Peyer's patch (tissue), 4 donors: Measurements from ENCODE around the gene FXN.

Experiments
- POLR2A ChIP-seq, 2 donors: fragments of 450-650 bp; IDR thresholded peaks; one replicate each; pipeline ENCODE4 v1.5.1; 2017; ENCODE audit warnings: antibody characterized with exemption in 2 of 2, mild to moderate bottlenecking in 2 of 2, moderate library complexity in 2 of 2
- TF ChIP-seq, protein P1 (sequence below), 6 experiments: fragments of 450-650 bp in 4 of 6; fragments of 200-600 bp in 2 of 6; sonication (generic) in 1 of 6; IDR thresholded peaks; one replicate each; pipeline ENCODE4 v1.5.1; 2017 to 2019; ENCODE audit warnings: antibody characterized with exemption in 6 of 6, mild to moderate bottlenecking in 3 of 6, moderate library complexity in 1 of 6

DNA sequence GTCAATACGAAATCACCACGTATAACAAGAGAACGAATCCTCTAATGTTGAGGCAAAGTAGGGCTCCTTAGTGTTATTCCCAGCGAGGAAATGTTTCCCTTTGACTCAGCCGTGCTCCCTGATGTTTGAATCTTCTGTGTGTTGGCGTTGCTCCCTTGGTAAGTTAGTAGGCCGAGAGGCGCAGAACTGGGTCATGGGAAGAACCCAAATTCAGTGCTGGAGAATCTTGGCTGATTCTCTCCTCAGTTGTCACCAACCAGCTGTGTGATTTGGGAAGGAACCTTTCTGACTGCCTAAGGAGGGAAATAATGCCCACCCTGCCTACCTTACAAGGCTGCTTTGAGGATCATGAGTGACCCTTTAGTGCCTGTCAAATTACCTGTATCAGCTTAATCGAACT is 44.1 kb upstream of the FXN start:
- TF ChIP-seq, protein P1, sequence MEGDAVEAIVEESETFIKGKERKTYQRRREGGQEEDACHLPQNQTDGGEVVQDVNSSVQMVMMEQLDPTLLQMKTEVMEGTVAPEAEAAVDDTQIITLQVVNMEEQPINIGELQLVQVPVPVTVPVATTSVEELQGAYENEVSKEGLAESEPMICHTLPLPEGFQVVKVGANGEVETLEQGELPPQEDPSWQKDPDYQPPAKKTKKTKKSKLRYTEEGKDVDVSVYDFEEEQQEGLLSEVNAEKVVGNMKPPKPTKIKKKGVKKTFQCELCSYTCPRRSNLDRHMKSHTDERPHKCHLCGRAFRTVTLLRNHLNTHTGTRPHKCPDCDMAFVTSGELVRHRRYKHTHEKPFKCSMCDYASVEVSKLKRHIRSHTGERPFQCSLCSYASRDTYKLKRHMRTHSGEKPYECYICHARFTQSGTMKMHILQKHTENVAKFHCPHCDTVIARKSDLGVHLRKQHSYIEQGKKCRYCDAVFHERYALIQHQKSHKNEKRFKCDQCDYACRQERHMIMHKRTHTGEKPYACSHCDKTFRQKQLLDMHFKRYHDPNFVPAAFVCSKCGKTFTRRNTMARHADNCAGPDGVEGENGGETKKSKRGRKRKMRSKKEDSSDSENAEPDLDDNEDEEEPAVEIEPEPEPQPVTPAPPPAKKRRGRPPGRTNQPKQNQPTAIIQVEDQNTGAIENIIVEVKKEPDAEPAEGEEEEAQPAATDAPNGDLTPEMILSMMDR (IDR thresholded peaks at IDR 0.05): no peak
- no peak for TF ChIP-seq POLR2A (IDR thresholded peaks at IDR 0.05)
